GM19043 (cell line): ENCODE results near the gene TSPAN2.
"Not testable (repeated sequence)": the region's sequence is repeated elsewhere in the genome, so short reads cannot be mapped to it uniquely, and the experiment has no call there.

Source experiments
- ATAC-seq: cut with Tn5 transposase; IDR thresholded peaks from one replicate; pipeline ENCODE4 v1.9.1; 2021; ENCODE audit warnings: low read depth; ENCODE audit not compliant: unreplicated experiment

TSPAN2 gene

GRCh38 chr1:115051850-115052249, 37.5 kb downstream of the TSPAN2 start:
- no peak for ATAC-seq

- no peak for ATAC-seq
These were observed 42.6 kb downstream of the TSPAN2 start for GRCh38 chr1:115046751-115047150.

DNA sequence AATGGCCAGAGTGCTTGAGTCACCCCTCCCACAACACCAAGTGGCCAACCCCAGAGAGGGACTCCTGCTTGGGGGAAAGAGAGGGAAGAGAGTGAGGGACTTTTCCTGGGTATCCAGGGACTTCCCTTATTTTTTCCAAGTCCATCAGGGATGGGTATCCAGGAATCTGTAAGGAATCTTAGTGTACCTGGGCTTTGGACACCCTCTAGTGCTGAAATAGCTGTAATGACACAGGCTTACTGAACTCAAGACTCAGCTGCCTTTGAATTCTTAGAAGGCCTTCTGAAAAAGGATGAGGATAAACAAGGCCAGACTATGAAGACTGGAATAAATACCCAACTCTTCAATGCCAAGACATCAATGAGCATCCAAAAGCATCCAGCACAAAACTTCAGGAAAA, 47.6 kb downstream of the TSPAN2 start:
- no peak for ATAC-seq

- ATAC-seq, result no peak
These were observed 48.8 kb downstream of the TSPAN2 start for GRCh38 chr1:115040501-115040900.

- no peak for ATAC-seq
These were observed 52.3 kb downstream of the TSPAN2 start for GRCh38 chr1:115036814-115037507.

GRCh38 chr1:115035652-115036051, 53.7 kb downstream of the TSPAN2 start:
- ATAC-seq, result no peak

GRCh38 chr1:115031595-115031994, 57.7 kb downstream of the TSPAN2 start:
- ATAC-seq, result no peak

- ATAC-seq, result no peak
These were observed 59.8 kb downstream of the TSPAN2 start, which contains the start of gene TSHB for GRCh38 chr1:115029526-115029925. Gene TSHB, plus strand, starts transcription at chr1:115029826. Its CDS starts 3,537 bp downstream, at chr1:115033363.

- no peak for ATAC-seq
These were observed 65.7 kb downstream of the TSPAN2 start for GRCh38 chr1:115023593-115023992.

DNA sequence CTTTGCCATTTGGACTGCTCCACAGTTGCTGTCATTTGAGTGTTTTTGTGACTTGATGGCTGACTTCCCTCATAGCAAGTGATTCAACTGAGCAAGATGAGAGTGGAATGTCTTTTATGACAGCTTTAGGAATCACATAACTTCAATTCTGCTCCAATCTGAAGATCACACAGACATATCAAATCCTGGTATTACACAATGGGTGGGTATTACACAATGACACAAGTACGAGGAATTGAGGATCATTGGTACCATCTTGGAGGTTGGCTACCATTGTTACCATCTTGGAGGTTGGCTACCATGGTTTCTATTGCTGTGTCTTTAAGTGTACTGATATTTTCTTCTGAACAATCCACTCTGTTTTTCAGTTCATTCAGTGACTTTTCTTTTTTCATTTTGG, 68.2 kb downstream of the TSPAN2 start:
- no peak for ATAC-seq

- not testable (repeated sequence) for ATAC-seq
These were observed 69.8 kb downstream of the TSPAN2 start for GRCh38 chr1:115019549-115019948.

DNA sequence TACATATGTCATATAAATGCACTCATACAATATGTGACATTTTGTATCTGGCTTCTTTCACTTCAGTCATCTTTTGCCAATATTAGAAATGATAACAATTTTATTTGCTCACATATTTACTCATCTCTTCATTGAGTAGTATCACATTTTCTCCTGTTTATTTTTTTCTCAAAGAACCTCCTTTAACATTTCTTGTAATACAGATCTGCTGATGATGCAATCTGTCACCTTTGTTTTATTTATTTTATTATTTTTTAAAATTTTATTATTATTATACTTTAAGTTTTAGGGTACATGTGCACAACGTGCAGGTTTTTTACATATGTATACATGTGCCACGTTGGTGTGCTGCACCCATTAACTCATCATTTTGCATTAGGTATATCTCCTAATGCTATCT, 75.5 kb downstream of the TSPAN2 start:
- no peak for ATAC-seq

DNA sequence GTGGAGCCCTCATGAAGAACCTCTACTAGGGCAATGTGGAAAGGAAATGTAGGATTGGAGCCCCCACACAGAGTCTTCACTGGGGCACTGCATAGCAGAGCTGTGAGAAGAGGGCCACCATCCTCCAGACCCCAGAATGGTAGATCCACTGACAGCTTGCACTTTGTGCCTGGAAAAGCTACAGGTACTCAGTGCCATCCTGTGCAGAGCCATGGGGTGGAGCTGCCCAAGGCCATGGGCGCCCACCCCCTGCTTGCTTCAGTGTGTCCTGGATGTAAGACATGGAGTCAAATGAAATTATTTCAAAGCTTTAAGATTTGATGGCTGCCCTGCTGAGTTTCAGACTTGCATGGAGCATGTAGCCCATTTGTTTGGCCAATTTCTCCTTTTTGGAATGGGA, 76.9 kb downstream of the TSPAN2 start:
- ATAC-seq, result no peak

GRCh38 chr1:115012006-115012405, 77.3 kb downstream of the TSPAN2 start:
- no peak for ATAC-seq

DNA sequence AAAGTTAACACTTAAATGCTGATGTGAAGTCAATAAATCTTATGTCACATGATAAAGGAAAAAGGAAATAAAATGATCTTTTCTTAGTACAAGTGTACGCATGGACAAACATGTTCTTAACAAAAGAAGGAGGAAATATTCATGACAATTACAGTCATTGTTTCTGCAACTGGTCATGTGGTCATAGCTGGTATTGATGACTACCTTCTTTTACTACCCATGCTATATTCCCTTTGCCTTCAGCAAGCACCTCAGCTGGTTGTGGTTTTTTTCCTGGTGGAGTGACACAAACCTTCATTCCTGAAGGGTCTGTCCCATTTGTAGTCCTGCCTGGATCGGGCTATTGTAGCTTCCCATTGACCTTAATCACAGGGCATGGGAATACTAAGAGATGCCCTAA, 83.1 kb downstream of the TSPAN2 start:
- ATAC-seq, result no peak
